DMS114 treated with DMSO at 0.1 percent for 48 hours (cell line): Measurements from ENCODE around the gene NUDT3.
"Not testable (repeated sequence)": the region's sequence is repeated elsewhere in the genome, so short reads cannot be mapped to it uniquely, and the experiment has no call there.

Experiments used
- DNase-seq: peaks from one replicate; lab custom pipeline; 2025; ENCODE audit not compliant: unreplicated experiment; lab: John Stamatoyannopoulos, UW

Gene NUDT3

GRCh38 chr6:34371865-34372264, 20.6 kb downstream of the NUDT3 start:
- not testable (repeated sequence) for DNase-seq

DNA sequence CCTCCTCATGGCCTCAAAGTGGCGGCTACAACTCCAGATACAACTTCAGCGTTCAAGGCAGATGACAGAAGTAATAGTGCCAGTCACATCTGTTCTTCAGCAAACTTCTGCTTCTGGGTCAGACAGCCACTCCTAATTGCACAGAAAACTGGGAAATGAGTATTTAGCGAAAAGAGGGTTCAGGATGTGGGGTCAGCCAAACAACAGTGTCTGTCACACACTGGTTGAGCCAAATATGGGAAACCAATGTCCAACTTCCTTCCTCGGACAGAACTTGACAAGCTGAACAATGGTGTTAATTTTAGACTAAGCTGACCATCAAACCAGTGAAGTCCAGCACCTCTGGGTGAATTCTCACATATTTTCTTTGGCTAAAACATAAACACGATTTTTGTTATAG, 22.1 kb downstream of the NUDT3 start:
- no peak for DNase-seq

GRCh38 chr6:34369385-34369784, 23.1 kb downstream of the NUDT3 start:
- DNase-seq = no peak

GRCh38 chr6:34366639-34366921, 25.9 kb downstream of the NUDT3 start:
- no peak for DNase-seq

DNA sequence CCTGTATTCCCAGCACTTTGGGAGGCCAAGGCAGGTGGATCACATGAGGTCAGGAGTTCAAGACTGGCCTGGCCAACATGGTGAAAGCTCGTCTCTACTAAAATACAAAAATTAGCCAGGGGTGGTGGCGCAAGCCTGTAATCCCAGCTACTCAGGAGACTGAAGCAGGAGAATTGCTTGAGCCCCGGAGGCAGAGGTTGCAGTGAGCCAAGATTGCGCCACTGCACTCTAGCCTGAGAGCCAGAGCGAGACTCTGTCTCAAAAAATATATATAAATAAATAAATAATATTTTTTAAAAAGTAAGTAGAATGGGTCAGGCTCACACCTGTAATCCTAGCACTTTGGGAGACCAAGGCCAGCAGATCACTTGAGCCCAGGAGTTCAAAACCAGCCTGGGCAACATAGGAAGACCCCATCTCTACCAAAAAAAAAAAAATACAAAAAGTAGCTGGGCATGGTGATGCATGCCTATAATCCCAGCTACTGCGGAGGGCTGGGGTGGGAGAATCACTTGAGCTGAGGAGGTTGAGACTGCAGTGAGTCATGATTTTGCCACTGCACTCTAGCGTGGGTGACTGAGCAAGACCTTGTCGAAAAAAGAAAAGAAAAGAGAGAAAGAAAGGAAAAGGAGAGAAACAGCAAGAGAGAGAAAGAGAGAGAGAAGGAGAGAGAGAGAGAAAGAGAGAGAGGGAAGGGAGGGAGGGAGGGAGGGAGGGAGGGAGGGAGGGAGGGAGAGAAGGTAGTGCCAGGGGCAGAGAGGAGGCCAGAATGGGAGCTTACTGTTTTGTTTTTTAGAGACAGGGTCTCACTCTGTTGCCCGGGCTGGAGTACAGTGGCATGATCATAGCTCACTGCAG, 26.5 kb downstream of the NUDT3 start:
- not testable (repeated sequence) for DNase-seq

- not testable (repeated sequence) for DNase-seq
Observed at GRCh38 chr6:34363681-34364075, 28.8 kb downstream of the NUDT3 start.

GRCh38 chr6:34362909-34363680, 29.4 kb downstream of the NUDT3 start:
- DNase-seq = no peak

- DNase-seq = no peak
Observed at GRCh38 chr6:34362176-34362575, 30.3 kb downstream of the NUDT3 start.

DNA sequence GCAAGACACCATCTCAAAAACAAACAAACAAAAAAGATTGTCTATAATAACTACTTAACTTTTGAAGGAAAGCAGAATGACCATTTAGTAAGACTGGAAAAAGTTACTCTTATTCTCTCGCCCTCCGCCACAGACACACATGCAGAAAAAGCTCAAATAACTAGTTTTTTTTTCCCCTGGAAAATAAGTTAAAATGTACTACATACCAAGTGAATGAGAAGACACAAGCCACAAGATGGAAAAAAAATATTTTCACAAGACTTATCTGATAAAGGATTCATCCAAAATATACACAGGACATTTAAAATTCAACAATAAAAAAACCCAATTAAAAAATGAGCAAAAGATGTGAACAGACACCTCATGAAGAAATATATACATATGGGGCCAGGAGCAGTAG, 31.9 kb downstream of the NUDT3 start:
- DNase-seq = no peak

DNA sequence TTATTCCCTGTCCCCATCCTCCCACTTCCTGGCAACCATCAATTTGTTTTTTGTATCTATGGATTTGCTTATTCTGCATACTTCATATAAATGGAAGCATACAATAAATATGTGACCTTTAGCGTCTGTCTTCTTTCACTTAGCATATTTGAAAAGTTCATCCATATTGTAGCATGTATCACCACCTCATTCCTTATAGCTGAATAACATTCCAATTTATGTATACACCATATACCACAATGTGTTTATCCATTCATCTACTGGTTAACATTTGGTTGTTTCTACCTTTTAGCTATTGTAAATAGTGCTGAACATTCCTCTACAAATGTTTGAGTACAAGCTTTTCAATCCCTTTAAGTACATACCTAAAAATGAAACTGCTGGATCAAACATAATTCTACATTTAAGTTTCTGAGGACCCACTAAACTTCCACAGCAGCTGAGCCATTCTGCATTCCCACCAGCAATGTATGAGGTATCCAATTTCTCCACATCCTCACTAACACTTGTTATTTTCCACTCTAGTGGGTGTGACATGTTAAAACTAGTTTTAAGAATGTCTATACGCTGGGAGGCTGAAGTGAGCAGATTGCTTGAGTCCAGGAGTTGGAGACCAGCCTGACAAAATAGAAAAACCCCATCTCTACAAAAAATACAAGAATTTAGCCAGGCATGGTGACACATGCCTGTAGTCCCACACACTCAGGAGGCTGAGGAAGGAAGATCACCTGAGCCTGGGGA, 32.9 kb downstream of the NUDT3 start:
- DNase-seq = peak; percentile 87

DNA sequence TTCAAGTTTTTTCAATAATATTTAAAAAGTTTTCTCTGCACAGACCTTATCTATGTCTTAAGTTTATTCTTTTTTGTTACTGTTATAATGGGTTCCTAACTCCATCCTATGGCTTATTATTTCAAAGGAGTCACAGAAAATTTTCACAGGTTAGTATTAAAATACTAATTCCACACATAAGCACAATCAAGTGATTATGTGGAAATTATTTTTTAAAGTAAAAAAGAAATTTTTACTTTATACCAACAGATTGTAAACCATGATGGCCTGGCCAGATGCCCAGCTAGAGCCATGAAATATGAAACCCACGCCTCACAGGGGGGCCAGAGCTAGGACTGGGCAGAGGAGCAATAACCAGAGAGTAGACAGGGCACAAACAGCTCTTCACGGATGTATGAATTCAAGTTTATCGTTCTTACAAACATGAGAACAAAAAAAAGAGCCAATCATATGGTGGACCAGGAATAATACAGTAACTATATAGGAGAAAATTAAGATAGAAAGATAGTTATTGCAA, 34.0 kb downstream of the NUDT3 start:
- no peak for DNase-seq

DNA sequence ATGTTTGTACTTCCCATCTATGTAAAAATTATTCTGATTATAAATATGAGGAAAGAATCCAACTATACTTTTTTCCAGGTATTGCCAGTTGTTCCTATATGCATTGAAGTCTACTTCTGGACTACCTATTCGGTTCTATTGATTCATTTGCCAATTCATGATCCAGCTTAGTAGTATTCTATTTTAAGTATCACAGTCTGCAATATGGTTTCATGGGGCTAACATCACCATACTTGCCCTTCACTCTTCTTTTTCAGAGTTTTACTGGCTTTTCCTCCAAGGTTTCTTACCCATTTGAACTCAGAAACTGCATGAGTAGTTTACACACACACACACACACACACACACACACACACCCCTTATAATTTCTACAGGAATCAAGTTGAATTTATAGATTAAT, 34.5 kb downstream of the NUDT3 start:
- DNase-seq = no peak

GRCh38 chr6:34355889-34356288, 36.6 kb downstream of the NUDT3 start:
- no peak for DNase-seq

DNA sequence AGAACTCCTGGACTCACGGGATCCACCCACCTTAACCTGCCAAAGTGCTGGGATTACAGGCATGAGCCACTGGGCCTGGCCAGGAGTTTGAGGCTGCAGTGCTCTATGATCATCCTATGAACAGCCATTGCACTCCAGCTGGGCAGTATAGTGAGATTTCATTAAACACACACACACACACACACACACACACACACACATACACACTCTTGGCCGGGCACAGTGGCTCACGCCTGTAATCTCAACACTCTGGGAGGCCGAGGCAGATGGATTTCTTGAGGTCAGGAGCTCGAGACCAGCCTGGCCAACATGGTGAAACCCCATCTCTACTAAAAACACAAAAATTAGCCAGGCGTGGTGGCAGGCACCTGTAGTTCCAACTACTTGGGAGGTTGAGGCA, 38.2 kb downstream of the NUDT3 start:
- not testable (repeated sequence) for DNase-seq

- DNase-seq = not testable (repeated sequence)
Observed at GRCh38 chr6:34353530-34353929, 38.9 kb downstream of the NUDT3 start.

GRCh38 chr6:34352305-34352937, 40.0 kb downstream of the NUDT3 start:
- DNase-seq = no peak

GRCh38 chr6:34350934-34351217, 41.6 kb downstream of the NUDT3 start:
- no peak for DNase-seq

- DNase-seq = no peak
Observed at GRCh38 chr6:34350137-34350933, 42.1 kb downstream of the NUDT3 start.

GRCh38 chr6:34349211-34349610, 43.3 kb downstream of the NUDT3 start:
- DNase-seq = no peak

GRCh38 chr6:34347303-34347702, 45.2 kb downstream of the NUDT3 start:
- no peak for DNase-seq
